GM15510 (cell line): ENCODE data around the gene SLC26A11.

Source experiments
- POLR2A ChIP-seq: IDR thresholded peaks from 3 replicates; pipeline ENCODE4 v1.6.1; 2011; ENCODE audit warnings: borderline replicate concordance; ENCODE audit not compliant: insufficient read length; ENCODE audit errors: extremely low read depth

SLC26A11 gene

GRCh38 chr17:80256034-80256350 is 35.8 kb downstream of the SLC26A11 start:
- TF ChIP-seq POLR2A = no peak

GRCh38 chr17:80257716-80258213 is 37.5 kb downstream of the SLC26A11 start:
- no peak for TF ChIP-seq POLR2A

DNA sequence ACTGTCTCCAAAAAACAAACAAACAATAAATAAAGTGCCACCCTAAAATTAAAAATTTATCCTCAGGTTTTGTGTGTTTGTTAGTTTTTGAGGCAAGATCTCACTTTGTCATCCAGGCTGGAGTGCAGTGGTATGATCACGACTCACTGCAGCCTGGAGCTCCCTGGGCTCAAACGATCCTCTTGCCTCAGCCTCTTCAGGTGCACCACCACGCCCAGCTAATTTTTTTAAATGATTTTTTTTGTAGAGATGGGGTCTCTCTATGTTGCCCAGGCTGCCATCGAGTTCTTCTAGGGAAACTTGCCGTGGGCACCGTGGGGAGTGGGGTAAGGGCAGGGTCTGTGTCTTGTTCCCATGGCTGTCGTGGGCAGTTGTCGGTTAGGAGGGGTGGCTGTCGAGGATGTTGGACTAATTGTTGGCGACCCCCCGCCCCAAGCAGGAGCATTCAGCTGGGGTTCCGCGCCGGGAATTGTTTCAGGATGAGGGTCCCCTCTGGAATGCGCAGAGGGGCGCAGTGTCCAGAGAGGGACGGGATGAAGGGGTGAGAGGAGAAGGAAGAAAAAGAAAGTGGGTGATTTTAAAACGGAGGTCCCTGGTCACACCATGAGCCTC is 39.3 kb downstream of the SLC26A11 start:
- no peak for TF ChIP-seq POLR2A

GRCh38 chr17:80260069-80260535 is 39.9 kb downstream of the SLC26A11 start:
- TF ChIP-seq POLR2A = peak; percentile 57

DNA sequence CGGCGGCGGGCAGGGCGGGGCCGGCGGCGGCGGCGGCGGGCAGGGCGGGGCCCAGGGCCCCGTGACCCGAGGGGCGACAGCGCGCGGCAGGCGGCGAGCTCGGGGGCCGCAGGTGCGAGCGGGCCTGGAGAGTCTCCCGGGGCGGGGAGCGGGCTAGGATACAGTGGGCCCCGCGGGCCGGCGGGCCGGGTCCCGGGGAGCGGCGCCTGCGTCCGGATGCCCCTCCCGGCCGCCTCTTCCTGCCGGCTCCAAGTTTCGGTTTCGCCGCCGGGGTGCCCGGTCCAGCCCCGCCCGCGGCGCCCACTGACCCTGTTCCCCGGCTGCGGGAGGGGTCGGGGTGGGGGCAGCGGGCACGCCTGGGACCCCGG is 40.5 kb downstream of the SLC26A11 start, which contains the start of gene RNF213:
RNF213 (plus strand) TSS at position 62 of the 368 bp plus-strand sequence. CDS start 2,830 bp downstream, outside the sequence.
- peak; percentile 80 for TF ChIP-seq POLR2A

GRCh38 chr17:80261159-80261894 is 41.1 kb downstream of the SLC26A11 start:
- no peak for TF ChIP-seq POLR2A

GRCh38 chr17:80261895-80262279 is 41.7 kb downstream of the SLC26A11 start:
- no peak for TF ChIP-seq POLR2A

DNA sequence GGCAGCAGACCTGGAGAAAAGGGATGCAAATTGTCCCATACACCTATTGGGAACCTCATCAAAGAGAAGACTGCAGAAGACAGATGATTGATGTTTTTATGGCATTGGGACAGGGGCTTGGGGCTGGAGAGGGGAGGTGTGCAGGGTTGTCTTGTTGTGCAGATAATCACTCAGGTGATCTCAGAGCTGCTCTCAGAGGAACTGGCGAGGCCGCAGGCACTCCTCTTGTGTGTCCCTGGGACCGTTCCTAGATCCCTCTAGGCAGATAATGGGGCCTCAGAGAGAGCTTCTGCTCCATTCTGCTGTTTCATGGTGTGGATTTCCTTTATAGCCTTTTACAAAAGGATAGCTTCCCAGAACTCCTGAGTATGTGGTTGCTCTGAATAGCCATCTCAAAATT is 42.1 kb downstream of the SLC26A11 start:
- TF ChIP-seq POLR2A = no peak

DNA sequence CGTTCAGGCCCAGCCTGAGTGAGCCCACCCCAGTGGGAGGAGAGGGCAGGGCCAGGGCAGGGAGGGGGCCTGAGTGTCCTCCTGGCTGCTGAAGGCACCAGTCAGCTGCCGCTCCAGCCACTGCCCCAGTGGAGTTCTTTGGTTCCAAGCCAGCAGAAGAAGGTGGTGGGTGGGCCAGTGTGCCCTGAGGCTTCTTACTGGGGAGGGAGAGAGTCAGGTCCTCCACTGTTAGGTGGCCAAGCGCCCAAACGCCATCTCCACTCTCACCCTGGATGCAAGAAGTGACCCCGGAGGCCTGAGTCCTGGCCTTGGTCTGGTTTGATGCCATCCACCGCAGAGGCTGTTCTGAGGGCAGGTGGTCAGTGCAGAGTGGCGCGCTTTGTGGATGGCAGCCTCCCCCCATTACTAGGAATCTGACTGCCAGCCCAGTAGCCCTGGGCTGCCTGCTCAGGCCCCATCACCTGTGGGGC is 42.6 kb downstream of the SLC26A11 start:
- TF ChIP-seq POLR2A = no peak

DNA sequence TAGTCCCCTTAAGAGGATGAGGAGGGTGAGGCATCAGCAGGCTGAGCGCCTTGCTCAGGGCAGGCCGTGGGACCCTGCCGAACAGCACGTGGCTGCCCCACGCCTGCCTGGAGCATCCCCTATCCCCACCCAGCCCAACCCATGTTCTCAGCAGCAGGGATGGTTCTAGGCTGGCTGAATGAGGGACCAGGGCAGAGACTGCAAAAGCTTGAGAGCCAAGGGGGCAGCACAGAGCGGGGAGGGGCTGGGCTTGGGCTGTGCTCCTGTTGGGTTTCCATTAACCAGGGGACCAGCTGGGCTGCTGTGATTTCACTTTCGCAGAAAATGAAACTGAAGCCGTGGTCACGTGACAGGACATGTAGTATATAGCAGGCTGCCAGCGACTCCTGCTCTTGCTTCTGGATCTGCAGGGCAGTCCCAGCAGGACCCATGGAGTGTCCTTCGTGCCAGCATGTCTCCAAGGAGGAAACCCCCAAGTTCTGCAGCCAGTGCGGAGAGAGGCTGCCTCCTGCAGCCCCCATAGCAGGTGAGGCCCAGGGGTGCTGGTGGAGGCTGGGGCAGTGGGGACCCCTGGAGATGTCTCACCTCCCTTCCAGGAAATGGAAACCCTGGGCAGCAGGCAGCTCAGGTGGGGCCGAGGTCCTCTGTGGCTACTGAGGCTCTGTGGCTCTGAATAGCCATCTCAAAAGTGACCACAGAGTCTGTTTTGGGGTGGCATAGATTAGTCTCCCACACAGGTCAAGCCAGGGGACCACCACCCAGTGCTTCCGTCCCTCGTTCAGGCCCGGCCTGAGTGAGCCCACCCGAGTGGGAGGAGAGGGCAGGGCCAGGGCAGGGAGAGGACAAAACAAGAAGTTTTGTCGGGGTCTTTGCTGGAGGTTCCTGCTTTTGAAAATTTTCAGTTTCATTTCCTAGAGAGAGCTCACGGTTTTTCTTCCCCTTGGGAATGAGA is 43.3 kb downstream of the SLC26A11 start:
- peak; percentile 98 for TF ChIP-seq POLR2A

- TF ChIP-seq POLR2A = no peak
Measured at GRCh38 chr17:80264205-80265075, 44.2 kb downstream of the SLC26A11 start.

DNA sequence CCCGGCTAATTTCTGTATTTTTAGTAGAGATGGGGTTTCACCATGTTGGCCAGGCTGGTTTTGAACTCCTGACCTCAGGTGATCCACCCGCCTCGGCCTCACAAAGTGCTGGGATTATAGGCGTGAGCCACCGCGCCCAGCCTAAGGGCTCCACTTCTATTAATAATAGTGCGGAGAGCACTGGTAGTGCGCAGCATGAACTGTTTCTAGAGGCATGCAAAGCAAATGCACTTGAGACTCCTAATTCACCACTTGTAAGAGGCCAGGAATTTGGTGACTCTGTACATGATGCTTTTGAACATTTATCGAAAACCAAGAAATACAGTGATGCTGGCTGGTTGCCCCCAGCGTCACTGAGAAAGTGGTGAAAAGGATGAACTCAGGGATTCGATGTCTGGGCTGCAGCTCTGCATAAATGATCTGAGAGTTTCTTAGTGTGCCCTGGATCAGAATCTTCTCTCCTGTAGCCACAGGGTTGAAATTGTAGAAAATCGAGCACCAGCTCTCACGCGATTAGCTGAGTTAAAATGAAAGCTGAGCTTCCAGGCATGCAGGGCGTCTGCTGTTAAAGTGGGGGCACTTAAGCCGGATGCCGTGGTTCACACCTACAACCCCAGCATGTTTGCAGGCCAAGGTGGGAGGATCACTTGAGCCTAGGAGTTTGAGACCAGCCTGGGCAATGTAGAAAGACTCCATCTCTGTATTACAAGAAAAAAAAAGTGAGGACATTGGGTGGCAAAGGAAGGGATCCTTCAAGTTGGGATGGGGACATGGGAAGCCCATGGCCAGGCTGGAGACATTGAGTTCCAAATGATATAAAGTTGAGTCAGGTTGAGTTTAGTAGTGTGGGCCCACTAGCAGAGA is 45.2 kb downstream of the SLC26A11 start:
- no peak for TF ChIP-seq POLR2A

DNA sequence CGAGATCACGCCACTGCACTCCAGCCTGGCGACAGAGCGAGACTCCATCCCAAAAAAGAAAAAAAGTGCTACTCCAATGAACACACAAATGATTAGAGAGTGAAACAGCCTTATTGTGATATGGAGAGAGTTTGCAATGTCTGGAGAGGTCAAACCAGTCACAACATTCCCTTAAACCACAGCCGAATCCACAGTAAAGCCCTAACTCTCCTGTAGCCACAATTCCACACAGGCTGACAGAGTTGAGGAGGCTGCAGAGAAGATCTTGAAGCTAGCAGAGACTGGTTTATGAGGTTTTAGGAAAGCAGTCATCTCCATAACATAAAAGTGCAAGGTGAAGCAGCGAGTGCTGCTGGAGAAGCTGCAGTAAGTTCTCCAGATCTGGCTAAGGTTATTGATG is 47.2 kb downstream of the SLC26A11 start:
- no peak for TF ChIP-seq POLR2A
